ENCODE results near the gene WDR45B.

DNA sequence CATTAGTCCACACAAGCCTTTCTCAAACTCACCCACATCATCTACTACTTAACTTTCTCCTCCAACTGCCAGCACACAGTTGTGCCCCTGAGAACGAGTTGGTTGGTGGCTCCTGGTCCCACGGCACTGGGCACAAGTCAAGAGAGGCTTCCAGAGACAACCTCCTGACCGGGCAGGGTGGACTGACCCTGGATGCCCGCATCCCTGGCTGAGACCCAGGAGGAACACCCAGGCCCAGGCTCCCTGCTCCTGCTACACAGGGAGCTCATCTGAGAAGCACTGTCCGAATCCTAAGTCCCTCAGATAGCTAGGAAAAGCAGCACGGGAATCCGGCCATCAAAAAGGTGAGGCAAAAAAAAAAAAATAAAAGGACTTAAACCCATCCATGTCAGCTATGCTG is 29.0 kb downstream of the WDR45B start:
- TF ChIP-seq CTCF (IDR thresholded peaks at IDR 0.05; ENCODE audit: low read length): no peak
- TF ChIP-seq EZH2 (IDR thresholded peaks at IDR 0.05; ENCODE audit: borderline replicate concordance, low read length): no peak

Data from OCI-LY1 (cell line).